GM19397 (cell line): Measurements from ENCODE around the gene VSIG10L2.
"Not testable (repeated sequence)": the region's sequence is repeated elsewhere in the genome, so short reads cannot be mapped to it uniquely, and the experiment has no call there.

Source experiments
- ATAC-seq: cut with Tn5 transposase; IDR thresholded peaks from one replicate; pipeline ENCODE4 v1.9.1; 2021; ENCODE audit warnings: mild to moderate bottlenecking, moderate library complexity; ENCODE audit not compliant: unreplicated experiment

VSIG10L2 gene

GRCh38 chr11:125945797-125946520, at the start of gene VSIG10L2:
TSS of gene VSIG10L2 (plus strand) at chr11:125946044. CDS start at chr11:125946056, 12 bp downstream.
- no peak for ATAC-seq

DNA sequence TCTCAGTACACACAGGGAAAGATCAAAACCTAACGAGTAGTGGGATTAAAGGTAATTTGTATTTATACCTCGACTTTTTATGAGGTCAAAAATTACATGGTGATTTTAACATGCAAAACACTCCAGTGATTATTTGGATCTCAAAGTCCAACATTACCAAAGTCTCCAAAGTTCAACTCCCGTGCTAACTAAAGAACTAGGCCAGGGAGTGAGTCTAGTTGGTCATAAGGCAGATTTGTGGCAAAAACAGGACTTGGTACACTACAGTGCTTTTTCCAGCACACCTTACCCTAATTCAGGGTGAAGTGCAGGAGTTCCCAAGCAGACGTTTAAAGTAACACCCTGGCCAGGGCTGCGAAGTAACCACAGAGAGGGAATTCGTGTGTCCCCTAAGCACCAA, 44.0 kb upstream of the VSIG10L2 start:
- ATAC-seq, result no peak

GRCh38 chr11:125902277-125902926, 43.4 kb upstream of the VSIG10L2 start:
- ATAC-seq, result no peak

DNA sequence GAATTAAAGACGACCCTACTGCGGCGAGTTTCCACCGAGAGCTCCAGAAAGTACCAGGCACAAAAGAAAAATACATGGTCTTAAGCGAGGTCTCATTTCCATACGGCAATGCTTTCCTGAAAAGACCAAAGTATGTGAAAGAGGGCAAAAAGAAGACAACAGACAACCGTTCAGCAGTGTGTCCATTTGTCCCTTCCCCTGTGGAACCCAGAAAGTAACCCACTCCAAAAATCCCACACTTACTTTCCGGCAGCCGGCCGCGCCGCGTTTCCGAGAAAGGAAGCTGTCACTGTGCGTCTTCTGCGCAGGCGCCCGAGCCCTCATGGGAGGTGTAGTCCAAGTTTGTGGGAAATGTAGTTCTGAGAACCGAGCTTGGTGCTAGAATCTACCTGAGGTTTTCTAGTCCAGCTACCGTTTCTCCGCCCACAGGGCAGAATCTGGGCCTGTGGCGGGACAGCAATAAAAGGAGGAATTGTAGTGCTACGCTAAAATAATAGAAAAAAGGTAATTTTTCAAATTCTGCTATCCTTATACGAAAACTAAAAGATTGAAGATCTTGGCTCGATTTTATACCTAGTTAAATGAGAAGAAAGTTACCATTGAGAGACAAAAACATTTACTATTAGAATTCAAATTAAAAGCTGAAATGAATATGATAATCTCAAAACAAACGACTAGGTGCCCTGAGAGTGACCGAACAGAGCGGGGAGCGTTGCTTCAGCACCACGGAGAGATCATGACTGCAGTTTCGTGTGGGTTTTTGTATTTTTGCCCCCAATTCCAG, 42.7 kb upstream of the VSIG10L2 start, which contains the start of gene PUS3:
PUS3 (minus strand) TSS at position 280 of the 784 bp plus-strand sequence. CDS start 6,922 bp downstream, outside the sequence.
- ATAC-seq, result peak; percentile 97

GRCh38 chr11:125903711-125904659, 41.9 kb upstream of the VSIG10L2 start, which contains the start of gene DDX25:
TSS of gene DDX25 (plus strand) at chr11:125904508. CDS start at chr11:125904518, 10 bp downstream.
- no peak for ATAC-seq

DNA sequence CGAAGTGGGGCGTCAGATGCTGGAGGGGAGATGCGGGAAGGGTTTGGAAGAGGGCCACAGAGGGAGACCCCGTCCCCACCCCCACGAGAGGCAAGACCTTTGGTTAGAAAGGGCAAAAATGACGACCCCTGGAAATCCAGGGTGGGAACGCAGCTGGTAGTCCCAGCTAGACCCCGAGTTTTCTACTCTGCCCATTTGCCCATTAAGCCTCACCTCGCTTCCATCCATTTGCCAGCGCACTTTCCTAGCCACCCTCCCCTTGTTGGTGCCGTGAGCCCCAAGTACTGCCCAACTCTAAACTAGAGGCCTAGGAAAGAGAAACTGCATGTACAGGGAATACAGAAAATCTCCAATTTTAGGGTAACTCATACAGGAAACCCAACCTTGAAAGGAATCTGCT, 41.2 kb upstream of the VSIG10L2 start:
- ATAC-seq, result no peak

- ATAC-seq, result no peak
Measured at GRCh38 chr11:125910226-125910849, 35.5 kb upstream of the VSIG10L2 start.

- ATAC-seq, result not testable (repeated sequence)
Measured at GRCh38 chr11:125914601-125915000, 31.2 kb upstream of the VSIG10L2 start.

DNA sequence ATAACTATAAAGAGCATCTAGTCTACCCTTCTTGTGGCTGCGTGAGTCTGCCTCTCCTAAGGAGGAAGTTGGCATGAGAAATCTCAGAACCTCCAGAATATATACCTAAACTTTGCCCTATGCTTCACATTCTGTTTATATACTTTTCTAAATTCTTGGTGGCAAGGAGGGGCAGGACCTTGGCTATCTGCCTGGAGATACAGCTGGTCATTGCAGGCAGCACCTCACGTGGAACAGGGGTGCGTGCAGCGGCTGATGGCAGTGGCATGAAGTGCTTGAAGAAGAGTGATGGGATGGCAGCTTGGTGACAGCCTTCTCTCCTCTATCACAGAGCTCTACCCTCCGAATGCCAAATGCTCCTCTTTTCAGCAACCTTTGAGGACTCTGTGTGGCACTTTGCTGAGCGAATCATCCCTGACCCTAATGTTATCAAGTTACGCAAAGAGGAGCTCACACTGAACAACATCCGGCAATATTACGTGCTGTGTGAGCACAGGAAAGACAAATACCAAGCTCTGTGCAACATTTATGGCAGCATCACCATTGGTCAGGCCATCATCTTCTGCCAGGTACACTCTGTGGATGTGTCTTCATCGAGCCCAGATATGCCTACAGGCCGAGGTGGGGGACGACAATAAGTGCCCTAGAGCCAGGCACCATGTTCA, 29.0 kb upstream of the VSIG10L2 start:
- ATAC-seq, result no peak

GRCh38 chr11:125918140-125918840, 27.6 kb upstream of the VSIG10L2 start:
- ATAC-seq, result no peak

GRCh38 chr11:125921042-125921441, 24.8 kb upstream of the VSIG10L2 start:
- no peak for ATAC-seq

- no peak for ATAC-seq
Measured at GRCh38 chr11:125922156-125922555, 23.7 kb upstream of the VSIG10L2 start.

GRCh38 chr11:125923012-125923579, 22.7 kb upstream of the VSIG10L2 start:
- no peak for ATAC-seq

DNA sequence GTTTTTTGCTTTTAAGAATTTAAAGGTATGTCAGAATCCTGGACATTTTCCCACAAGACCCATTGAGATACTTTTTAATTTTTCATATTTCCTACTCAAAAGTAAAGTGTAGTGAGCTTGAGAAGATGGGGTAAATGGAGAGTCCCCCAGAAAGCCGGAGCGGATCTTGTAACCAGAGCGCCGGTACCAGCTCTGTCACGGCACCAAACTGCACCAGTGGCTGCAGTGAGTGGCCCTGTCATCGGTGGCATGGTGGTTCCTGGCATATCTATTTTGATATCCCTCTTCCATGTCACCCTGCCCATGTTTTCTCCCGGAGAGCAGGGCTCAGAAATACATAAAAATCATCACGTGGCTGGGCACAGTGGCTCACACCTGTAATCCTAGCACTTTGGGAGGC, 22.2 kb upstream of the VSIG10L2 start:
- no peak for ATAC-seq

GRCh38 chr11:125924384-125925007, 21.3 kb upstream of the VSIG10L2 start:
- no peak for ATAC-seq

DNA sequence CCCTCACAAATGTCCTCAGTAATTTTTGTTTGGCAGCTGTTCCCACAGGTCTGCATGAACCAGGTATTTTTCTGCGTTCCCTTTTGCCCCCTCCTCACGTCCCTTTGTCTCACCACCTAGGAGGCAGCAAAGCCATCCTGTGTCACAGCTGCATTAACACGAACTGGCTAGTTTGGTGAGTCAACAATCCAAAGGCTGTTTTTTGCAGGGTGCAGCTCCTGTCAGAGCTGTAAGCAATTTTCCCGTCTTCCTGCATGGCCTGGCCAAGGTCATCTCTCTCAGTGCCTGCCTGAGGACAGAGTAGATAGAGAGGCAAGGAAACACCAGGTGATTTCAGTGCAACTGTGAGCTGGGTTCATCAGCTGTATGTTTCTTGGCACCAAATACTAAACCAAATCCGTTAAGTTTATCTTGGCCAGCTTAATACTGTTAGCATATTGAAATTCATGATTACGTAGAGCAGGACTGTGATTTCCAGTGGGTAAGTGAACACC, 20.6 kb upstream of the VSIG10L2 start:
- ATAC-seq, result no peak

- ATAC-seq, result no peak
Measured at GRCh38 chr11:125925804-125926203, 20.0 kb upstream of the VSIG10L2 start.

DNA sequence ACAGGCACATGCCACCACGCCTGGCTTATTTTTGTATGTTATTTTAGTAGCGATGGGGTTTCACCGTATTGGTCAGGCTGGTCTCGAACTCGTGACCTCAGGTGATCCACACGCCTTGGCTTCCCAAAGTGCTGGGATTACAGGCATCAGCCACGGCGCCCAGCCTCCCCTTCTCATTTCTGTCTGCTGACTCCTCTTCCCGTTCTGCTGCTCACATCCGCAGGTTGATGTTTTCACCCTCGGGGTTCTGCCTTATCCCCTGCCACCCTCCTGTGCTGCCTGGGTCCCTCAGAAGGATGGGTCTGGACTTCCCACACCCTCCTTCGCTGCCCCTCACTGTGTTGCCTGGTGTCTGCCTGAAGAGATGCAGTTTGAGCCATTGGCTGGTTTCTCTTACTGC, 19.2 kb upstream of the VSIG10L2 start:
- no peak for ATAC-seq
